Activated CD4-positive, CD25-positive, alpha-beta regulatory T cell treated with anti-CD3 and anti-CD28 coated beads, Interleukin-2, amount 50 U/mL, for 16 hours (primary cell): Measurements from ENCODE around the gene ACOXL.

ENCODE experiments used
- DNase-seq: peaks from one replicate; pipeline ENCODE4 v3.0.0-alpha.2; 2020; ENCODE audit warnings: low read depth, low spot score

Gene ACOXL

DNA sequence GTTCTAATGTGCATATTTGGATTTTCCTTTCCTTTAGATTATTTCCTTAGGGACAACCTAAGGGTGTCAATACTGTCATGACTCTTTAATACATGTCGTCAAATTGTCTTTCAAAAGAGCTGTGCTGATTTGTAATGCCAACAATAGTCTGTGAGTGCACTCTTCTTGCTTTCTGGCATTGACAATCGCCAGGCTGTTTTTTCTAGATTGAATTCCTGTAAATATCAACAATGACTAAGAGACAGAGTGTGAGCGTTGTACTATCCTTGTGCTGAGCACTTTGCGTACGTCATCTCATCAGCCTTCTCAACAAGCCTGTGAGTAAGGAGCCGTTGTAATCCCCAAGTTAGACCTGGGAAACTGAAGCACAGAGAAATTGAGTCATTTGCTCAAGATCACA, 96.0 kb downstream of the ACOXL start:
- DNase-seq = no peak

DNA sequence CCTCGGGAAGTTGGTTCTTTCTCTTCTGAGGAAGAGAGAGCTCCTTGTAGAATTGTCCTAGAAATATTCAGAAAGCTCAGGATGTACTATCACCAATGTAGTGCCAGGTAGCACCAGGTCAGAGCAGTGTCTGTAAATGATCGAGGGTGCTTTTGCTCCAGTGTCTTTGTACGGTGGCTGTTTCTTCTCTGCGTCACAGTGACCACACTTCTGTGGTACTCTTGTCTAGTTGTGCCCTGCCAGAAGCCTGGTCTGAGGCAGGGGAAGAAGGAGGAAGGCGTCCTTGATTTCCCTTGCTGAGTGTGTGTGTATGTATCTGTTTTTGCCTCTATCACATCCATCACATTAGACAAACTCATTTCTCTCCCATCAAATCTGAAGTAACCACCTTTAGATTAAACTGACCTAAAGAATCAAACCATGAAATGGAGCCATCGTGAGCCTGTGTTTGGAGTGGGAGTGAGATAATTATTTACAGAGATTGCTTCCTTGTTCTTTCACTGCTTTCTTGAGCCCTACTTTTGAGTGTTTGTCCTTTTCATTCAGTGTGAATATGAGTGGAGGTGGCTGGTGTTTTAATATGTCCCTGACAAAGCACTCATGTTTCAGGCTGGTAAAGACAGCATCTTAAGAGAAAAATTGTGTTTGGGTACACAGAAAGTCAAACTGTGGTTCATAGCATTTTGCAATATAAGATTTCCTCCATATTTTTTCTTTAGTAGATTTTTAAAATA, 97.2 kb downstream of the ACOXL start:
- DNase-seq = no peak

GRCh38 chr2:110832740-110833139, 100.4 kb downstream of the ACOXL start:
- no peak for DNase-seq

GRCh38 chr2:110834134-110834827, 101.9 kb downstream of the ACOXL start:
- no peak for DNase-seq

DNA sequence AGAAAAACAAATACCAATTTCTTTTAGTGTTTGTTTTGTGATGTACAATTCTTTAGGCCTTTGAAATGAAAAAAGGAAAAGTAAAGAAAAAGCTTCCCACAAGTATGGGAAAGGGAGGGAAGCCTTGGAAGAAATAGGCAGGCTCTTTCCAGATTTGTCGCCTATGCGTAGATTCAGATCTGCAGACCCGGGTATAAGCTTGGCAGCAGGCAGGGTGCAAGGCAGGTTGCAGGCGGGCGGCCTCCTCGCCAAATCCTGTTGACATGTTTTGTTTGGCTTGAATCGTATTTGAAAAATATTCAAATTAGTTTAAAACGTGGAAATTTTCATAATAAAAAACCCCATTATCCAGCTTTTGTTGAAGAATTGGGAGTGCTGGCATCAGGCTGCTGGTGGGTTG, 104.3 kb downstream of the ACOXL start:
- DNase-seq = no peak

- no peak for DNase-seq
Observed at GRCh38 chr2:110837446-110838409, 105.4 kb downstream of the ACOXL start.

DNA sequence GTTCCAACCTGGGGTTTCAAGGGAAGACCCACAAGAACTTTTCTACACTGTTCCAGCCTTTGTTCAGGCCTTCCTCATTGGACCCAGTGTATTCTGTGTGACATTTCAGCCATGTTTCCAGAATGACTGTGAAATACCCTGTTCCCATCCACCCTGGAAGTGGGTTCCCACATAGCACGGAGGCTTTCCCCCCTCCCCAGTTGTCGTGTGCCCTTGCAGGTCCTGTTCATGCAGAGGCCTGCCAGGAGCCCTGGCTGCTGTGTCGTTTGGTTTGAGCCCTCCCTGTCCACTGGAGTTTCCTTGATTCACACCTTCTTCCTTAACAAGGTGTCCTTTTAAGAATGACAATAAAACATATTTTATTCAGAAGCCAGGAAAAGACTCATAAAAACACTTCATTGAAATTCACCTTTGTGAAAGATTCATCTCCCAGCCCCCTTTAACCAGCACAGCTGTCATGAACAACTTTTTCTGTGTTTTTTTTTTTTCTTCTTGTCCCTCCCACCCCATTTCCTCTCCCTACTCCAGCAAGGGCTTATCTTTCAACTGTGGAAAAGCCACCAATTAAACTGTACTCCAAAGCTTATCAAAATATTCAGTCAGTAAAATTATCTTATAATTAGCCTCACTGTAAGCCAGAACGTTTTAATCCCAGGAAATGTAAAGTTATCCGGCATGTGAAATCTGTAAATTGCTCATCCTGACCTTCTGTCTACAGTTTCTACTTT, 106.4 kb downstream of the ACOXL start:
- no peak for DNase-seq

DNA sequence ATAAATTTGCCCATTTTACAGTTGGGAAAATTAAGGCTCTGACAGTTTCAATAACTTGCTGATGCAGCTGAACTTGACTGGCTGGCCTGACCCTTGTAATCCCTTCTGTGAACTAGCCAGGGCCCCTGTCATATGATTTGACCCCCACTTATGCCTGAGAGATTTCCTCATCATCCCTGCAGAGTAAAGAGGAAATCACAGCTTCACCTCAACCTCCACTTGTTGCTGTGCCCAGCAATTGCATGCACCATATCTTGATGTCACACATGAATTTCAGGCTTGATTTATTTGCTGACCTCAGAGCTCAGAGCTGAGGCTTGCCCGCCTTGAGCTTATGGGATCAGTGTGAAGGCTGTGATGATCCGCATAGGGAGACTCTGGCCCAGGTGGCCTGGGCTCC, 108.1 kb downstream of the ACOXL start:
- no peak for DNase-seq

- no peak for DNase-seq
Observed at GRCh38 chr2:110842048-110842447, 109.7 kb downstream of the ACOXL start.

DNA sequence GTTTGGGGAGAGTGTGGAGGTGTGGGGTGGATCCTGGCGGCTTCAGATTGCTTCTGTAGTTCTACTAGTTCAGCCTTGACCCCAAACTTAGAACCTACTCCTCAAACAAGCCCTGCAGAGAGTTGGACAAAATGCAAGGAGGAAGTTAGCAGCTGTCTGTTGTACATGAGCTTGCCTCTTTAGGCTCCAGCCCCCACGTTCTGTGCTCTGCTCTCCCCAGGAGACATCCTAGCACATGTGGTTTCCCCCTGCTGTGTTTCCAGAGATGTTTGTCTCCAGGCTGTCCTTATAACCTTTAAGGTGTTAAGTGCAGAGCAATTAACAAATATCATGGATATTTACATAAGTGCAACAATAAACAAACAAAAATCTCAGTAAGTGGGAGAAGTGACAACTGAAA, 111.1 kb downstream of the ACOXL start:
- DNase-seq = no peak

DNA sequence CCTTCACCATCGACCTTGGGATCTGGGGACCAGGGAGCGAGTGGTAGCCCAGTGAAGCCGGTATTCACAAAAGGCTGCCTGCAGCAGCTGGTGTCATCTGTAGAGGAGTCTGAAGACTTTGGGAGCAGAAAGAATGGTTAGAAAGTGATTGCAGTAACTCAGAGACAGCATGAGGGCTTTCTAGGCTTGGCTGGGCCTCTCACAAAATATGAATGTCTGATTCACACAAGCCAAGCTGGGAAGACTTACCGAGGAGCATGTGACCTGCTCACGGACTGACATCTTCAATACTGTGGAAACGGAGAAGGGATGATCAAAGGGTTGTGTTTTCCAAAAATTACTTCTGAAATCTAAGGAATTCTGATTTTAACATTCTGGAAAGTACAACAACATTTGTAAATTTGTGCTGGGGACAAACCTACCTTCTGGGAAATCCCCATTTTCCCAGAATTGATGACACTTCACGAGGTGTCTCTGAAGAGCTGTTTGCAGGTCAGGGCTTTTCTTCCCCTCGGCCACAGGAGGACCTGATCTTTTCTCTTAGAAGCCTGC, 111.7 kb downstream of the ACOXL start:
- no peak for DNase-seq

DNA sequence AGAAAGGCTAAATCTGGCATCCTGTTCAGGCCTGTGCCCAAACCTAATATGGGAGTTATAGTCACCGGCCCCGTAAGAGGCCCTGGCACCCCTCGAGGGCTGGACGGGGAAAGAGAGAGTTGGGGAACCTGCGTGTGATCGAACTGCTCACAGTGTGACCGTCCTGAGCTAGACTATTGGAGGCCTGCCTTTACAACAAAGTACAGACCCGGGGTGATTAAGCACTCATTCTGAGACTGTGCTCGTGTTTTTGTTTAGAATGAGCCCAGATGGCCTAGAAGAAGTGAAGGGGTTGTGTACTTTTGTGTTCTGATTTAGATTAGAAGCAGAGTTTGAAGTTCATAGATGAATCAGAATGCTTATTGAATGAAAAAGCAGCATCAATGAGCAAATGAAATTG, 115.3 kb downstream of the ACOXL start:
- DNase-seq = no peak

DNA sequence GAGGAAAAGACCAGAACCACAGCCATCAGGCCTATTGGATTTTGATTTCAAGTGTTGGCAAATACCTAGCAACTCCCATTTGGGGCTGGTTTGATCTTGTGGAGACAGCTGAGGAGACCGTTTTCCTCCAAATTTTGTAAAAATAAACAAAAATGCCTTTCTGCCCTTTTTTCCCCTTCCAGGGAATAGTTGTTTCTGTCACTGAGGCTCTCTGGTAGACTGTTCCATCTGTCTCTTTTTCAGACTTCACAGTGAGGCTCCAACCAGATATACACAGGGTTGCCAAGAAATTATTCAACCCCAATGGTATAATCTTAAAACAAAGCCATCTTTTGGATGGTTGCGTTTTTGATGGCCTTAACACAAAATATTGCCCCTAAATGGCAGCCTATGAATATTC, 115.7 kb downstream of the ACOXL start:
- no peak for DNase-seq

DNA sequence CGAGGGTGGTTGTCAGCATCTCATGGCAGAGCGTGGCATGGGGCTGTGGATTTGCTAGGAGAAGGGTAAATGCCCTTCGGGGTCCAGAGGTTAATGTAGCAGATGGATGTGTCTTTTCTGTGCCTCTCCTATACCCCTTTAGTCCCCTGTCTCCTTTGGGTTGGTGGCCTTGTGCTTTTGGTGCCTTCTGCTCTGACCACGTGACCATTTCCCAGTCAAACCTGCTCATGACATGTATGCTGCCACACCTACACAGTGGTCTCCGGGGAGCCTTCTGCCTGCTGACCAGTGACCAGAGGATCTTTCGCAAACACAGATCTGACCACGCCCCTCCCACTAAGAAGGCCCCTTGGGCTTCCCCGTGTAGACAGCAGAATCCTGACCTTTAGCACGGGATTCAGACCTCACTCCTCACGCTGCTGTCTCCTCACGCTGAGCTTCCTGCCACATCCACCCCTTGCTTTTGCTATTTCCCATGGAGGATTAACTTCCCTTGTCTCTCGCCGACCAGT, 116.2 kb downstream of the ACOXL start:
- no peak for DNase-seq

GRCh38 chr2:110851531-110851930, 119.2 kb downstream of the ACOXL start:
- DNase-seq = no peak

DNA sequence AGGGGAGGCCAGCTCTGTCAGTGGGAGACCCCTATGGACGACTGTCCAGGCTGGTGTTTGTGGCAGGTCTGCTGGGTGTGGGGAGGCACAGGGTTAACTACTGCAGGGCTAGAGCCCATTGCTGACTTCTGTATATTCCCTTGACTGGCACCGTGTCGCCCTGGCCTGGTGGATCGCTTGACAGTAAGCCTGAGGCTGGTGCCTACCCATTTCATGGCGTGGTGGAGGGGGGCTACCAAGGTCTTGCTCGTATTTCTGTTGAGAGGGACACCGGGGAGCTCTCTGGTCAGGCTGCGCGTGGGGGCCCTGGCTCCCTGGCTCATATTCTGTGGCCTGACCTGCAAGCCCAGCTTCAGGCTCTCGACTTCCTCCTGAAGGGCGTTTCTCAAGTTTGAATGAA, 119.7 kb downstream of the ACOXL start:
- DNase-seq = no peak

GRCh38 chr2:110852541-110853263, 120.3 kb downstream of the ACOXL start:
- no peak for DNase-seq

DNA sequence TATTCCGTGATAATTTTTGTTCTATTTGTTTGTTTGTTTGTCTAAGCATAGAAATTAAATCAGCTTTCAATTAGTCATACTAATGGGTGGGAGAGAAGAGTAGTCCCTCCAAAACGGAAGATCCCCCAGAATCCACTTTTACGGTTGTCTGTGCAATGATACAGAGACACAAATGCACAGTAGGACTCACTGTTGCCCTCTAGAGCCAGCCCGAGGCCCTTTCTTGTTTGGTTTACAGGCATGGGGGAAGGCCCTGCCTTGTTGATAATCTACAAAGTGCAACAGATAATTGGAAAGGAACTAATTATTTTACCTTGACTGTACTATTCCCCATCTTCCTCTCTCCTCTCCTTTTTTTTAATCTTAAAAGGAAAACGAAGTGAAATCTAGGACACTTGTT, 121.1 kb downstream of the ACOXL start:
- DNase-seq = peak; percentile 23

DNA sequence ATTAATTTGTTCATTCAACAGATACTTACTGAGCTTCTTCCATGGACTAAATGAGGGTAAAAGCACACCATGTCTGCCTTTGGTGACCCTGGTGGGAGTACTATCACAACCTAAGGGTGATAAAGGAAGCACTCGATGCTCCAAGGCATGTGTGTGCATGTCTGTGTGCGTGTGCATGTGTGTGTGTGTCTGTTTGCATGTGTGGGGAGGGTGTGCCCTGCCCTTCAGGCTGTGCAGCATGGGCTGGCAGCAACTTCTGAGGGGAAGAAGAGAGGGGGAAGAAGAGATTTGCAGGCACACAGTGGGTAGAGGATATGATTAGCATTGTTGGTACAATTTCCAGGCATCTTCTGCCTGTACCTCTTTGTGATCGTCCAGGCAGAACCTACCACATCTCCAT, 121.6 kb downstream of the ACOXL start:
- no peak for DNase-seq

- no peak for DNase-seq
Observed at GRCh38 chr2:110854355-110855081, 122.1 kb downstream of the ACOXL start.
